Hematopoietic multipotent progenitor cell treated with erythropoietin and hydrocortisone succinate and interleukin-3 and kit ligand, for 15 days (in vitro differentiated cells): ENCODE data around the gene TRIM31.
A peak's percentile ranks its signal among the peaks of the same experiment; 100 is the strongest.

ENCODE experiments used
- DNase-seq: peaks from one replicate; pipeline ENCODE4 v3.0.0-alpha.2; 2015; ENCODE audit warnings: low spot score

TRIM31 gene

GRCh38 chr6:30113841-30114240 is 951 bp upstream of the TRIM31 start:
- DNase-seq: no peak

GRCh38 chr6:30112402-30112994 is 392 bp downstream of the TRIM31 start:
- no peak for DNase-seq

- DNase-seq: no peak
Measured at GRCh38 chr6:30111266-30111856, 1.5 kb downstream of the TRIM31 start.

- DNase-seq: no peak
Measured at GRCh38 chr6:30104661-30105060, 8.2 kb downstream of the TRIM31 start.

GRCh38 chr6:30103872-30104179 is 9.1 kb downstream of the TRIM31 start:
- DNase-seq: no peak

GRCh38 chr6:30102970-30103871 is 9.7 kb downstream of the TRIM31 start:
- peak; percentile 93 for DNase-seq

GRCh38 chr6:30102414-30102969 is 10.4 kb downstream of the TRIM31 start:
- no peak for DNase-seq

GRCh38 chr6:30101444-30102413 is 11.2 kb downstream of the TRIM31 start:
- peak; percentile 88 for DNase-seq

GRCh38 chr6:30100585-30101443 is 12.1 kb downstream of the TRIM31 start:
- DNase-seq: no peak

- no peak for DNase-seq
Measured at GRCh38 chr6:30100154-30100553, 12.7 kb downstream of the TRIM31 start.

- DNase-seq: no peak
Measured at GRCh38 chr6:30097902-30098768, 14.8 kb downstream of the TRIM31 start.

GRCh38 chr6:30096829-30097228 is 16.1 kb downstream of the TRIM31 start:
- no peak for DNase-seq

GRCh38 chr6:30093951-30094661 is 18.8 kb downstream of the TRIM31 start:
- no peak for DNase-seq

- DNase-seq: no peak
Measured at GRCh38 chr6:30092852-30093543, 19.9 kb downstream of the TRIM31 start.

GRCh38 chr6:30091577-30092381 is 21.1 kb downstream of the TRIM31 start:
- DNase-seq: no peak

- DNase-seq: no peak
Measured at GRCh38 chr6:30087876-30088275, 25.0 kb downstream of the TRIM31 start.

GRCh38 chr6:30077218-30077617 is 35.7 kb downstream of the TRIM31 start:
- DNase-seq: no peak
